HG03196 (cell line): ENCODE data around the gene NDUFB6.
"Not testable (repeated sequence)": the region's sequence is repeated elsewhere in the genome, so short reads cannot be mapped to it uniquely, and the experiment has no call there.

Source experiments
- ATAC-seq: cut with Tn5 transposase; IDR thresholded peaks from one replicate; pipeline ENCODE4 v1.9.1; 2021; ENCODE audit not compliant: unreplicated experiment

The NDUFB6 gene

DNA sequence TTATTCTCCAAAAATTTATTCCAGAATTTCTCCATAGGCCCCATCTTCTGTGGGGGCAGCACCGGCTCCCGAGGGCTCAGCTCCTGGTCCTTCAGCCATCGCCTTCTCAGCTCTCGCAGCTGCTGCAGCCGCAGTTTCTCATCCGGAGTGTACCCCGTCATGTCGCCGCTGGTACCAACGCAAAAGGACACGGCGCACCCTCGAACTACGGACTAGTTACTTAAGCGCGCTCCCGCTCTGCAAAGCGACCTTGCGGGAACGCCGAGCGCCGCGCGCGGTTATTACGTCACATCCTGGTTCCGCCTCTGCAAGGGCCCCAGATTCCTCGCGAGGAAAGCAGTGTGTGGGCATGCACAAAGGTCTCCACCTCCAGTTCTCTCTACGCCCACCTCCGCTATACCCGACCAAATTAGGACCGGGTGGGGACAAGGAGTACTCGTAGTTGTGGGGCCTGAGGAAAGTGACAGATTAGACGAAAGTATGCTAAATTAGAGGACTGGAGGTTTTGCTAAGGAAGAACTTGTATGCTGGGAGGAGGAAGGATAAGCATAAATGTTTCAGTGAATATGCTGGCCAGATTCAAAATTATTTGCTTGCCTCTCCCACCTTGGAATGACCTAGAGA is at the start of gene NDUFB6:
Gene NDUFB6, minus strand, starts transcription at position 260 of the 624 bp plus-strand sequence. Its CDS starts 99 bp downstream, at position 161.
- ATAC-seq: peak; percentile 94

DNA sequence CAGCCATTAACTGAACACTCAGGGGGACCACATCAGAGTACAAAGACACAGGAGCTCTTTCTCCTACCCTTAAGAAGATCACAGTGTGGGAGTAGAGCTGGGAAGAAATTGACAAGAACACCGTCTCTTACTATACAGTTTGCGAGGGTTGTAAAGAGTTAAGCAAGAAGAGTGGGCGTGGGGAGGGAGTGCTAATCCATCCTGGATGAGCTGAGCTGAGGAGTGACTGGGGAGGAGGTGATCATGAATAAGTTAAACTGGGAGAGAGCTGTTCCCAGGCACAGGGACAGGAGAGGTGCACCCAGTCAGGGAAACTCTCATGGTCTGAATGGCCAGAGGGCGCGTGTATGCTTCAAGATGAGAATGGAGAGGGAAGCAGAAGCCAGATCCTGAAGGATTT is 45.3 kb upstream of the NDUFB6 start:
- ATAC-seq: no peak

DNA sequence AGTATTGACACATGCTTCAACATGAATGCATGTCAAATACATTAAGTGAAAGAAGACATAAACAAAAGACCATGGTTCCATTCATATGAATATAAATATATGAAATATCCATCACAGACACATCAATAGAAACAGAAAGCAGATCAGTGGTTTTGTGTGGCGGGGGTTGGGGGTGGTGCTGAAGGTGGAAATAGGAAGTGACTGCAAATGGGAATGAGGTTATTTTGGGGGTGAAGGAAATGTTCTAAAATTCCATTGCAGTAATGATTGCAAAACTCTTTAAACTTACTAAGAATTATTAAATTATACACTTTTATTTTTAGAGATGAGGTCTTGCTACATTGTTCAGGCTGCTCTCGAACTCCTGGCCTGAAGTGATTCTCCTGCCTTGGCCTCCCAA is 33.9 kb upstream of the NDUFB6 start:
- ATAC-seq: no peak

DNA sequence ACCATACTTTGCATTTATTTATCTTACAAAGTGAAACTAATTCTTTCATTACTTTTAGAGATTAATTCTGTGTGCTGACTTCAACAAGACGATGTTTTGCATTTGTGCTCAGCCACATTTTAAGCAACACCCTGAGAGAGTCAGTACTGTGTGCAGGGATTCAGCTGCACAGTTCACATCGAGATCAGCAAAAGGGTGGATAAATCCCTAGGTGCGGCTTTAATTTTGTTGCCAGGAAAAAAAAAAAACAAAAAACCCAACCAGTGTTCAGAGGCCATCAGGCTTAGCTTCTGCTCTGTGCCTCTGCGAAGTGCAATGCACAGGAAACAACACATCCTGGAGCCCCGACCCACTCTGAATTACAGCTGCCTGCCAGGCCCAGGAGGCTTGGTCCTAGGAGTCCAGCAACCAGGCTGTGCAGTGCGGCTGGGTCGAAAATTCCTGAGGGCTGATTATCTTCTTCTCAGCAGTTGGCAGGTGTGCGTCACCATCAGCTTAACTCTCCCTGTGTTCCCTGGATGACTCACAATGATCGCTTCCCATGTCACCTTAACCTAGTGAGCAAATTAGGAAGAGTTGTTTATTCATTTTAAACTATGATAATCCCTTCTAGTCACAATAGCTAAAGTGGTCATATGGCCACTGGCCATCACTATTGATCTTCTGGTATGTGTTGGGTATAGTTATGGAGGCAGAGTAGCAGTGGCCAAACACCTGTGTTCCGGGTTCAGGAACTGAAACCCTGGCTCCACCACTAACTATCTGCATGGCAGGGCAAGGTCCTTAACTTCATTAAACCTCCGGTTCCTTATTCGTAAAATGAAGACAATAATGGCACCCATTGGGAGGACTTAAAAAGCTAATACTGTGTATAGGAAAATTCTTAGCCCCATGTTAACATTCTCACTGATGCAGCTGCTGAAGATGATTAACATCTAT is 31.2 kb upstream of the NDUFB6 start:
- no peak for ATAC-seq

DNA sequence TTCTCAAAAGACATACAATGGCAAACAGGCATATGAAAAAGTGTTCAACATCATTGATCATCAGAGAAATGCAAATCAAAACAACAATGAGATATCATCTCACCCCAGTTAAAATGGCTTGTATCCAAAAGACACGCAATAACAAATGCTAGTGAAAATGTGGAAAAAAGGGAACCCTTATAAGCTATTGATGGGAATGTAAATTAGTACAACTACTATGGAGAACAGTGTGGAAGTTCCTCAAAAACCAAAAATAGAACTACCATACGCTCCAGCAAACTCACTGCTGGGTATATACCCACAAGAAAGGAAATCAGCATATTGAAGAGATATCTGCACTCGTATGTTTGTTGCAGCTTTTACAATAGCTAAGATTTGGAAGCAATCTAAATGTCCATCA is 26.1 kb upstream of the NDUFB6 start:
- not testable (repeated sequence) for ATAC-seq

DNA sequence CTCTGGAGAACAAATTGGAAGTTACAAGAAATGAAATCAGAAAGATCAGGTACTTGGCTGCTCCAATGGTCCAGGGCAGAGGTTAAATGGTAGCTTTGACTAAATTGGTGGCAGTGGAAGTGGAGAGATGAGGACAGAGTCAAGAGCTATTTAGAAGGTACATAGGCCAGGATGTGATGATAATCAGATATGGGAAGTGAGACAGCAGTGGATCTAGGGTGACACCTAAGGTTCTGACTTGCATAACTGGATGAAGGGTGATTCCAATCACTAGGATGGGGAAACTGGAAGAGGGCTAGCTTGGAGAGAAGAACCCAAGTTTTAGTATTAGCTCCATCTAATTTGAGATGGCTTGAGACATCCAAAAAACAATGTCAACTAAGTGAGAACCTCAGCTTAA is 24.0 kb upstream of the NDUFB6 start:
- ATAC-seq: no peak

DNA sequence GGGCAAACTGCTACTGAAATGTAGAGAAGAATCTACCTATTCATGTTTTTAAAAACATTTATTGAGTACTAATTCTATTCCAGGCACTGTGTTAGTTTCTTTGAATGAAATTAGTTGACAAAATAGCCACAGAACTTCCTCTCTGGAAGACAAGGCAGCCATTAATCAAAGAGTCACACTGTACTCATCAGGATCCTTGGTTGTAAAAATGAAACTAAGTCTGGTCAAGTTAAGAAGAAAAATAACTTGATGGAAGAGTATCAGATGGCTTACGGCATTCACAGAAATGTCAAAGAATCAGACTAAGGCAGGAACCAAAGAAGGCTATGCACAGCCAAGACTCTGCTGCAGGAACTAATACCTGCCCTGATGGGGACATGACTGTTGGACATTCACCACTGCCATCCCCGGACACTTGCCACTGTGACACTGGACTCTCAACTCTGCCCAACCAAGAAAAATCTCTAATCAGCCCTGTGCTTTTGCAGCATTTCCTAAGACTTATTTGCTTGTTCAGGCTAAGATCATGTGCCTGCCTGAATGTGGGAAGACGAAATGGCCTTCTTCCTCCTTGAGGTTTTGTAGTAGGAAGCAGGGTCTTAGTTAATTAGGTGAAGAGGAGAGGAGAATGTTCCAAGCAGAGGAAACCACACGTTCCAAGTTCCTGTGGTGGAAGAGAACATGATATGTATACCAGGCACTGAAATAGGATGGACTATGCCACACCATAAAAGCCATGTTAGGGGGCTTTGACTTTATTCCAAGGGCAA is 23.3 kb upstream of the NDUFB6 start:
- ATAC-seq: no peak

DNA sequence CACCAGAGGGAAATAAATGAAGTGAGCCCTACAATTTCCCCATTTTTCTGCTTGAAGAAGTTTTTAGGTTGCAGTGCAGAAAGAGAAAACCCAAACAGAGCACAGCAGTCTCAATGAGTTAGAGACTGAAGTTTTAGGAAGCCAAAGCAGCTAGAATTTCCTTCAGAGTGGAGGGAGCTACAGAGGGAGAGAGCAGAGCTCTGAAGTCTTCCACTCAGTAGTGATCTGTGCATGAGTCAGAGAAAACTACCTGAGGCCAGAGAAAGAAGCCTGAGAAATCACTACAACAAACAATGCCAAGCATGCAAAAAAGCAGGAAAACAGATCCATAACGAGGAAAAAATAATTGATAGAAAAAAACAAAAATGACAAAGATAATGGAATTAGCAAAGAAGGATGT is 17.9 kb upstream of the NDUFB6 start:
- no peak for ATAC-seq

DNA sequence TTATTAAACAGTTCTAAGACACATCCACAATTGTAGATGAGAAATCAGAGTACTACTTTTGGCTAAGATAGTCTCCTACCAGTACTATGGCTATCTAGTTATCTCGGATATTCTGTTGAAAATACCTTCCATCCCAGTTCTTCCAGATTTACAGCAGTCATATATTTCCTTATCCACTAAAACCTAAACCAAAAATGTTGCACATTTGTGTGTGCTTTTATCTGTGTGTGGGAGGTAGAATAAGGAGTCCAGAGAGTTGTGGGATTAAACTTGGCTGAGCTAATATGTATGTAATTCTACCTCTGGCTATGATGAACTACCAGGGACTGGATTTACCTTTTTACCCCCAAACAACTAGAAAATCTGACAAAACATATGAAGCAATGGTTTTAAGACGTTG is 17.5 kb upstream of the NDUFB6 start:
- ATAC-seq: no peak

DNA sequence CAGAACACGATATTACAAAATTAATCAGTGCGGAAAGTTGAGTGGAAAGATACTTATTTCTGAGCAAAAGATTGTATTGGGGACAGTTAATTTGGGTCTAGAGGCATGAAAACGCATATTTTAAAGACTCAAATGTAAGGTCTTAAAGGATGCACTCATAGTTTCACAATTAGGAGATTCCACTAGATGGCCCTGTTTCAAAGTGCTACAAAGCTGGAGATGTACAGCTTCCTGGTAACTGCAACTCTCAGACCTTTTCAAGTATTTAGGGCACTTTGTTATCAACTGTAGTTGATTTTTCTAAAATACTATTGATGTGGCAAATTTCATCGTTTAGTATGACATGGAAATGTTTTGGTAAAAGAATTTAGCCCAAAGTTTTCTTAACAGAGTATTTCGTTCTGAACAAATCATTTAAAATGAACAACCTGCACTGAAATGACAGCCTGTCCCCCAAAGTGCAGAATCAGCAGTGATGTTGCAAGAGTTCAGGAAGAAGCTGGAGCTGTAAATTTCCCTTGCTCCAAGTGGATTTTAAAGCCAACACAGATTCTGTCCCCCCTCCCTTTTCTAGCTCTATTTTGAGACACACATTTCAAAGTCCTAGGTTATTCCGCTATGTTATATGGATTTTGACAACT is 16.2 kb upstream of the NDUFB6 start:
- ATAC-seq: no peak

DNA sequence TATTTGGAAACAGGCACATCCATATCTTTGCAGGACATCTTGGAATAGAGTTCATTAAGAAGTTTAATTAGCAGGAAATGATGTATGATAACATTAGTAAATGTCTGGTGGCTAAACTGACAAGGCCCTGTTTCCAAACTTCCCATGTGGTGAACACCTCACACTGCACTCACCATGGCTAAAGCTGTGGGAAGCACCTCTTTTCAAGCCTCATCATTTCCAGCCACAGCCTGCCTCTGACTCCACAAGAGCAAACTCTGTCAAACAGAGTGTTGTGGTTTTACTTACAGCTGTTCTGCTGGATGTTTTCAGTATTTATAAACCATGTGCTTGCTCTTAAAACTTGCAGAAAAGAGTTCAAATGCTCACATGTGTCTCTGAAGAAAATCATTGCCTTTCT is 14.9 kb upstream of the NDUFB6 start:
- no peak for ATAC-seq

DNA sequence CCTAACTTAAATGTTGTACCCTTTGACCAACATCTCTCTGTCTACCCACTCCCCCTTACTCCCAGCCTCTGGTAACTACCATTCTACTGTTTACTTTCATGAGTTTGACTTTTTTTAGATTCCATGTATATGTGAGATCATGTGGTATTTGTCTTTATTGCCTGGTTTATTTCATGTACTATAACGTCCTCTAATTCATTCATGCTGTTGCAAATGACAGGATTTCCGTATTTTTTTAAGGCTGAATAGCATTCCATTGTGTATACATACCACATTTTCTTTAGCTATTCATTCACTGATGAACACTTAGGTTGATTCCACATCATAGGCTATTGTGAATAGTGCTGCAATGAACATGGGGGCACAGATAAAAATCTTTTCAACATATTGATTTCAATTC is 11.8 kb upstream of the NDUFB6 start:
- ATAC-seq: no peak

DNA sequence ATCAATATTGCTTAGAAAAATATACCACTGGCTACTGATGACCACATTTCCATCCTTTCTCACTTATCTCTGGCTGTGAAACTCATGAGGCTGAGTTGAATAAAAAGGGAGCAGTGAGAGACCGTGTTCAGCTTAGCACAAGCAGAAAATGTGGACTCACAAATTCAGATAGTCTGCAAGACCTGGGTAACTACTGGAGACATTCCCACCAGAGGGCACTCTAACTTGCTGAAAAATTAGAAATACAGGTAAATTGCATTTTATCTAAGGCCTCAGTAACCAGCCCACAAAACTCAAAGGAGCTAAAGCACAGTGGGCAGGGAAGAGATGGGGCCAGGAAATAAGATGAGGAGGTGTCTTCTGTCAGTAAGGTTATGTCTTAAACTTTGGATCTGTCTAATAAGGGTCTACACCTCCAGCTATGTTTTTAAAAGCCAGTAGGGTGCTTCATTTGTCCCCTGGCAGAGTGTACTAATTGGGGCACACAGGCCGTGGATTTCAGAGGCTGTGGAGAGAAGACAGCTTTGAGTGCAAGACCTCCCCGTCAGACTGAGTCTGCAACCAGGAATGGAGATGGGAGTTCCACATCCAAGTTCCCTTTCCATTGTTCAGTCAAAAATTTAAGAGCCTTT is 8.7 kb upstream of the NDUFB6 start:
- ATAC-seq: no peak

DNA sequence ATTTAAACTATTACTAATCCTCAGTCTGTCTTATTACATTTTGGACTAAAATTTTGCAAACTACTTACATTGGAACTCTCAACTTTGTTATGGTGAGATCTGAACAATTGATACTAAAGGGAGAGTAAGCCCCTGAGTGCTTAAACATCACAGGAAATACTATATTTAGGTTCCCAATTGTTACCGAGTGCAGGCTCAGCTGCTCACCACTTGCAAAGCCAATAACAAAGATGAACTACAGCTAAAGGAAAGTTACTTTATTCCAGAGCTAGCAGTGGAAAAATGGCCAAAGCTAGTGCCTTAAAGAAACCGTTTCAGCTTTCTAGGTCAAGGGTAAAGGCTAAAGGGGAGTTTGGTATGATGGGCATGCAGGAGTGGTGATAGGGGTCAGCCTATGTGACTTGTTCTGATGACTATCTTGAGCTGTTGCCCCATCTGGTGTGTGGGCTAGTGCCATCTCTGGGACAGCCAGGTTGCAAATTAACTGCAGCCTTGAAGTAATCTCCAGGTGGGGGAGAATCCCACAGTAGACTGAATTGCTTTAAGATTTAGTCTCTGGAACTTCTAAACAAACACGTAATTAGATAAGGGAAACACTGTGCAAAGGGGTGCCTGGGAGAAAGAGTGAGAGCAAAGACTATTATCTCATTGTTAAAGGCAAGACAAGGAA is 7.8 kb upstream of the NDUFB6 start:
- ATAC-seq: no peak

DNA sequence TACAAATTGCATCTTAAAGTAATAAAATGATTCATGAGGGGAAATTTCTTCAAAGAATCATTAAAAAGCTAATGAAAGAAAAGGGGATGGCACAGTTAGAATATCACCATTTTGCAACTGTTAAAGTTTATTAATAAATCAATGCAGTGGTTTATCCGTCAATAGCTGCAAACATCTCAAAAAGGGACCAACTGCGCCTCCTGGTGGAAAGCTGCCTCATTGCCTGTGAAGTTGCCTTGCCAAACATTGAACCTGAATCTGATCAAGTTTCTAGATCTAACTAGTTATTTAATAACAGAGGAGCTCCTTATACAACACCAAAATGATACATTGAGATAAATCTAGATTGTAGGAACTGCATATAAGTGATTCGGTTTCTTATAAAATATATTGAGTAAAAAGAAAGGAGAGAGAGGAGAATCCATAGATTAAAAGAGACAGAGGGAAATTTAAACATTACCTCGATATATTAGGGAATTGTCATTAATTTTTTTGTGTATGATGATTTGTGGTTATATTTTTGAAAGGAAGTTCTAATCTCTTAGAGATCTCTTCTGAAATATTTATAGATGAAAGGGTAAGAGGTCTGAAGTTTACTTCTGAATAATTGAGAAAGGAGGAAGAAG is 6.9 kb upstream of the NDUFB6 start:
- no peak for ATAC-seq

DNA sequence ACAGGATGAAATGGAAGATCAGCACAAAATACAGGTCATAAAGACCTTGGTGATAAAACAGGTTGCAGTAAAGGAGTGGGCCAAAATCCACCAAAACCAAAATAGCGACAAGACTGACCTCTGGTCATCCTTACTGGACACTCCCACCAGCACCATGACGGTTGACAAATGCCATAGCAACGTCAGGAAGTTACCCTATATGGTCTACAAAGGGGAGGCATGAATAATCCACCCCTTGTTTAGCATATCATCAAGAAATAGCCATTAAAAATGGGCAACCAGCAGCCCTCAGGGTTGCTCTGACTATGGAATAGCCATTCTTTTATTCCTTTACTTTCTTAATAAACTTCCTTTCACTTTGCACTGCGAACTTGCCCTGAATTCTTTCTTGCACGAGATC is 6.0 kb upstream of the NDUFB6 start:
- ATAC-seq: no peak

DNA sequence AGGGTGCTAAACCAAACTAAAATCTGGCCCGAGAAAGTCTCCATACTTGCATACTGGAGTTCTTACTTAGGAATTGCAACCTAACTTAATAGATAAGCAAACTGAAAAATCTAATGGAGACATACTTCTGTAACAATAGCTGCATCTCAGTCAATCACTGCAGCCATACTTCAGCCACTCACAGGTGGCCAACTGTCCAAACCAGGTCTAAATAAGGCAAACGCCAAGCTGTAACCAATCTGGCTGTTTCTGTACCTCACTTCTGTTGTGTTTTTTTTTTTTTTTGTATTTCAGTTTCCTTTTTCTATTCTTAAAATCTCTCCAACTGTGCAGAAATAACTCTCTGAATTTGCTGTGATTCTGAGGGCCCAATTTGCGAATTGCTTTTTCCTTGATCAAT is 4.4 kb upstream of the NDUFB6 start:
- ATAC-seq: no peak

DNA sequence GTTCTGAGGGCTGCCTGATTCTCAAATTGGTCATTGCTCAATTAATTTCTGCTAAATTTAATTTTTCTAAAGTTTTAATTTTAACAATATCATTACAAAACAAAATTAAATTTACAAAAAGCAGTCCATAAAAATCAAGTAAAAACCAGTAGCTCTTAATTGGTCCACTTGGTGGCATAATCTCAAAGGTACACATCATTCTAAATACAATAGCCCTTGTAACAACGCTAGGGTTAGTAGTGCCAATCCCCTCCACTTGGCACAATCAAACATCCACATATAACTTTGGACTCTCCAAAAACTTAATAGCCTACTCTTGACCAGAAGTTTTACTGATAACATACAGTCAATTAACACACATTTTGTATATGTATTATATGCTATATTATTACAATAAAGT is 1.9 kb upstream of the NDUFB6 start:
- ATAC-seq: no peak

DNA sequence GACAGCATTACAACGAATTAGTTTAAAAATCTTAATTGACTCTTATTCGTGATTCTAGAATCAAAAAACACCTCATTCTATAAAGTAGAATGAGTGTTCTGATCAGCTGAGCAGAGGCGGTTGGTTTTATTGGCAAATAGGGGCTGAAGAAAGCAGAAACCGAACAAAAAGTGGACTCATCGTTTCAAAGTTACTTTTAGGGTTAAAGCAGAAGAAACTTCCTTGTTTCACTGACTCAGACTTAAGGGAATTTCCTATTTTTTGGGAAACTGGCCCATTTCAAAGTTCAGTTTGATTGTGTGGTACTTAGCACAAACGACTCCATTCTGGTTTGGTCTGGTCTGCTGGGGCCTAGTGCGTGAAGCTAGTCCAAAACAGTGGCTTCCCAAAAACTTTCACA is 862 bp upstream of the NDUFB6 start:
- ATAC-seq: no peak
